ENCODE measurements around the gene RNF224. TPM values are rescaled to one million over a fixed set of nuclear protein-coding genes. Genes with fewer than 3 reads are reported as not detected.

RNF224 gene
- total and polyA plus RNA-seq, 3 experiments from 2014 or later = not detected

GRCh38 chr9:137218212-137218753 lies 9.0 kb upstream of the RNF224 start:
- POLR2A ChIA-PET = interaction anchor here (0.8 kb wide), 1 partner anchor 22 kb away, joined by 3 read pairs; no protein-coding TSS in a partner anchor
- no peaks in the 10 kb centered on the region for H3K9me3 ChIP-seq (ENCODE audit: low read length)
- DNase-seq = no peak
- peaks cover 0 to 6% (median 2%) of the 10 kb centered on the region in 3 donors for H3K4me1 Mint-ChIP-seq
- peaks cover 0 to 1% (median 0%) of the 10 kb centered on the region in 5 donors for H3K9me3 Mint-ChIP-seq
- no peak overlapping the region for H3K4me3 Mint-ChIP-seq
- H3K27me3 Mint-ChIP-seq = no peaks in the 10 kb centered on the region
- no peaks in the 10 kb centered on the region for H3K27me3 ChIP-seq (ENCODE audit: insufficient read depth, low read length, poor library complexity, severe bottlenecking)
- peaks cover 7% of the 10 kb centered on the region for H3K4me1 ChIP-seq (ENCODE audit: insufficient read depth, low read length)
- H3K27ac ChIP-seq (ENCODE audit: low read depth, low read length) = peak overlapping the region; percentile 69
- no peak overlapping the region for H3K27ac Mint-ChIP-seq
- CTCF ChIA-PET = interaction anchor here (1.2 to 1.5 kb wide), 3 partner anchors 10 to 189 kb away, joined by 3 to 4 read pairs (median 3); partner anchors contain the start of gene SSNA1
- peaks cover 0 to 5% (median 0%) of the 10 kb centered on the region in 3 donors for H3K36me3 Mint-ChIP-seq
- H3K4me3 ChIP-seq (ENCODE audit: low read length) = no peak overlapping the region
- no peaks in the 10 kb centered on the region for H3K36me3 ChIP-seq (ENCODE audit: insufficient read depth, low read length)

GRCh38 chr9:137218754-137219271 lies 8.5 kb upstream of the RNF224 start:
- Mint-ChIP-seq H3K9me3 (peaks cover 0 to 1% (median 0%) of the 10 kb centered on the region in 5 donors), H3K4me1 (peaks cover 0 to 7% (median 2%) of the 10 kb centered on the region in 3 donors), H3K36me3 (peaks cover 0 to 5% (median 0%) of the 10 kb centered on the region in 3 donors), H3K4me3 (no peak overlapping the region), H3K27me3 (no peaks in the 10 kb centered on the region), H3K27ac (no peak overlapping the region)
- Histone ChIP-seq H3K27me3 (ENCODE audit: insufficient read depth, low read length, poor library complexity, severe bottlenecking) (no peaks in the 10 kb centered on the region), H3K27ac (ENCODE audit: low read depth, low read length) (peak overlapping the region; percentile 69), H3K9me3 (ENCODE audit: low read length) (no peaks in the 10 kb centered on the region), H3K36me3 (ENCODE audit: insufficient read depth, low read length) (no peaks in the 10 kb centered on the region), H3K4me3 (ENCODE audit: low read length) (no peak overlapping the region), H3K4me1 (ENCODE audit: insufficient read depth, low read length) (peaks cover 9% of the 10 kb centered on the region)
- no peak for DNase-seq
- ChIA-PET CTCF (interaction anchor here (0.7 to 1.5 kb wide), 6 partner anchors 9 to 189 kb away, joined by 3 to 4 read pairs (median 3); partner anchors contain the start of gene SSNA1), POLR2A (interaction anchor here (0.8 to 1.5 kb wide), 2 partner anchors 18 to 22 kb away, joined by 3 to 5 read pairs; partner anchors contain the start of gene TPRN)

GRCh38 chr9:137219757-137220316 lies 7.5 kb upstream of the RNF224 start:
- H3K4me1 ChIP-seq (ENCODE audit: insufficient read depth, low read length) = peaks cover 13% of the 10 kb centered on the region
- peaks cover 0 to 1% (median 0%) of the 10 kb centered on the region in 5 donors for H3K9me3 Mint-ChIP-seq
- H3K27me3 Mint-ChIP-seq = no peaks in the 10 kb centered on the region
- H3K4me1 Mint-ChIP-seq = peaks cover 0 to 10% (median 2%) of the 10 kb centered on the region in 3 donors
- H3K4me3 ChIP-seq (ENCODE audit: low read length) = no peak overlapping the region
- H3K36me3 Mint-ChIP-seq = peaks cover 0 to 5% (median 0%) of the 10 kb centered on the region in 3 donors
- POLR2A ChIA-PET = interaction anchor here (1.5 kb wide), 1 partner anchor 19 kb away, joined by 5 read pairs; the partner anchor contains the start of gene TPRN
- no peak overlapping the region for H3K27ac ChIP-seq (ENCODE audit: low read depth, low read length)
- no peaks in the 10 kb centered on the region for H3K9me3 ChIP-seq (ENCODE audit: low read length)
- no peaks in the 10 kb centered on the region for H3K36me3 ChIP-seq (ENCODE audit: insufficient read depth, low read length)
- no peak for DNase-seq
- H3K4me3 Mint-ChIP-seq = peak overlapping the region in 3 of 7 donors; percentile 18 to 32 (median 31)
- CTCF ChIA-PET = interaction anchor here (1.2 to 1.4 kb wide), 2 partner anchors 11 to 28 kb away, joined by 3 read pairs; no protein-coding TSS in a partner anchor
- no peak overlapping the region for H3K27ac Mint-ChIP-seq
- no peaks in the 10 kb centered on the region for H3K27me3 ChIP-seq (ENCODE audit: insufficient read depth, low read length, poor library complexity, severe bottlenecking)

- Mint-ChIP-seq H3K27ac (no peak overlapping the region), H3K4me1 (peaks cover 0 to 10% (median 3%) of the 10 kb centered on the region in 3 donors), H3K9me3 (peaks cover 0 to 1% (median 0%) of the 10 kb centered on the region in 5 donors), H3K36me3 (peaks cover 0 to 3% (median 0%) of the 10 kb centered on the region in 3 donors), H3K4me3 (peak overlapping the region in 4 of 7 donors; percentile 15 to 47 (median 32)), H3K27me3 (no peaks in the 10 kb centered on the region)
- no peak overlapping the region for H3K27ac ChIP-seq (ENCODE audit: low read depth, low read length)
- no peaks in the 10 kb centered on the region for H3K27me3 ChIP-seq (ENCODE audit: insufficient read depth, low read length, poor library complexity, severe bottlenecking)
- no peaks in the 10 kb centered on the region for H3K36me3 ChIP-seq (ENCODE audit: insufficient read depth, low read length)
- ChIA-PET POLR2A (interaction anchor here (1.5 kb wide), 1 partner anchor 20 kb away, joined by 5 read pairs; the partner anchor contains the start of gene TPRN), CTCF (no interaction called here)
- H3K4me3 ChIP-seq (ENCODE audit: low read length) = no peak overlapping the region
- peak in 1 of 5 donors; percentile 47 for DNase-seq
- H3K4me1 ChIP-seq (ENCODE audit: insufficient read depth, low read length) = peaks cover 13% of the 10 kb centered on the region
- H3K9me3 ChIP-seq (ENCODE audit: low read length) = no peaks in the 10 kb centered on the region
Observed at GRCh38 chr9:137220317-137221094, 6.8 kb upstream of the RNF224 start.

GRCh38 chr9:137221095-137221505 lies 6.2 kb upstream of the RNF224 start:
- peak overlapping the region in 2 of 7 donors; percentile 15 to 47 for H3K4me3 Mint-ChIP-seq
- CTCF ChIA-PET = no interaction called here
- peaks cover 0 to 1% (median 0%) of the 10 kb centered on the region in 3 donors for H3K36me3 Mint-ChIP-seq

GRCh38 chr9:137221506-137222111 lies 5.7 kb upstream of the RNF224 start:
- no peak overlapping the region for H3K4me3 Mint-ChIP-seq
- H3K4me3 ChIP-seq (ENCODE audit: low read length) = no peak overlapping the region

More at GRCh38 chr9:137221095-137221505, 6.2 kb upstream of the RNF224 start:
- Histone ChIP-seq H3K9me3 (ENCODE audit: low read length) (no peaks in the 10 kb centered on the region), H3K4me1 (ENCODE audit: insufficient read depth, low read length) (peaks cover 13% of the 10 kb centered on the region), H3K27me3 (ENCODE audit: insufficient read depth, low read length, poor library complexity, severe bottlenecking) (no peaks in the 10 kb centered on the region), H3K4me3 (ENCODE audit: low read length) (no peak overlapping the region), H3K36me3 (ENCODE audit: insufficient read depth, low read length) (no peaks in the 10 kb centered on the region), H3K27ac (ENCODE audit: low read depth, low read length) (no peak overlapping the region)
- Mint-ChIP-seq H3K9me3 (peaks cover 0 to 1% (median 0%) of the 10 kb centered on the region in 5 donors), H3K27me3 (no peaks in the 10 kb centered on the region), H3K4me1 (peaks cover 0 to 10% (median 3%) of the 10 kb centered on the region in 3 donors), H3K27ac (no peak overlapping the region)
- no peak for DNase-seq
- POLR2A ChIA-PET = no interaction called here

More at GRCh38 chr9:137221506-137222111, 5.7 kb upstream of the RNF224 start:
- no peaks in the 10 kb centered on the region for H3K27me3 ChIP-seq (ENCODE audit: insufficient read depth, low read length, poor library complexity, severe bottlenecking)
- no peaks in the 10 kb centered on the region for H3K9me3 ChIP-seq (ENCODE audit: low read length)
- Mint-ChIP-seq H3K27me3 (no peaks in the 10 kb centered on the region), H3K27ac (peak overlapping the region in 1 of 8 donors; percentile 38), H3K36me3 (peaks cover 0 to 1% (median 0%) of the 10 kb centered on the region in 3 donors), H3K9me3 (peaks cover 0 to 1% (median 0%) of the 10 kb centered on the region in 5 donors), H3K4me1 (peaks cover 0 to 10% (median 3%) of the 10 kb centered on the region in 3 donors)
- no peaks in the 10 kb centered on the region for H3K36me3 ChIP-seq (ENCODE audit: insufficient read depth, low read length)
- no peak overlapping the region for H3K27ac ChIP-seq (ENCODE audit: low read depth, low read length)
- CTCF ChIA-PET = no interaction called here
- peaks cover 13% of the 10 kb centered on the region for H3K4me1 ChIP-seq (ENCODE audit: insufficient read depth, low read length)
- POLR2A ChIA-PET = interaction anchor here (1.4 kb wide), 1 partner anchor 33 kb away, joined by 5 read pairs; the partner anchor contains the start of genes ANAPC2 and SSNA1
- peak in 1 of 5 donors; percentile 52 for DNase-seq
